Effector memory CD4-positive, alpha-beta T cell (primary cell): ENCODE results near the gene SSBP3.

Source experiments
- DNase-seq, 3 donors: peaks; one replicate each; pipeline ENCODE4 v3.0.0-alpha.2; 2020
- H3K27ac ChIP-seq: 2 replicates; pipeline ENCODE4 v1.7.0; 2013; ENCODE audit warnings: mild to moderate bottlenecking, low read length, moderate library complexity; ENCODE audit not compliant: insufficient read depth, poor library complexity, severe bottlenecking
- H3K27me3 ChIP-seq: replicated peaks from 2 replicates; pipeline ENCODE4 v1.7.0; 2013; ENCODE audit warnings: mild to moderate bottlenecking, low read length; ENCODE audit not compliant: insufficient read depth, control insufficient read depth, poor library complexity, severe bottlenecking
- H3K36me3 ChIP-seq: 2 replicates; pipeline ENCODE4 v1.7.0; 2013; ENCODE audit warnings: mild to moderate bottlenecking, low read length, moderate library complexity; ENCODE audit not compliant: control insufficient read depth, insufficient read depth
- H3K4me1 ChIP-seq: 2 replicates; pipeline ENCODE4 v1.7.0; 2013; ENCODE audit warnings: low read length, mild to moderate bottlenecking; ENCODE audit not compliant: control insufficient read depth, insufficient read depth, poor library complexity, severe bottlenecking
- H3K4me3 ChIP-seq: 2 replicates; pipeline ENCODE4 v1.7.0; 2013; ENCODE audit warnings: low read length, low read depth, mild to moderate bottlenecking; ENCODE audit not compliant: insufficient read depth, poor library complexity, severe bottlenecking
- H3K9me3 ChIP-seq: 2 replicates; pipeline ENCODE4 v1.7.0; 2013; ENCODE audit warnings: mild to moderate bottlenecking, low read length, moderate library complexity; ENCODE audit not compliant: control insufficient read depth

Gene SSBP3

GRCh38 chr1:54266195-54266594, 140.0 kb downstream of the SSBP3 start:
- H3K4me3 ChIP-seq = no peak overlapping the region
- H3K36me3 ChIP-seq = peaks cover 4% of the 10 kb centered on the region
- no peaks in the 10 kb centered on the region for H3K4me1 ChIP-seq
- no peak overlapping the region for H3K27ac ChIP-seq
- H3K27me3 ChIP-seq = no peaks in the 10 kb centered on the region
- DNase-seq = no peak
- no peaks in the 10 kb centered on the region for H3K9me3 ChIP-seq

- no peak for DNase-seq
- Histone ChIP-seq H3K9me3 (no peaks in the 10 kb centered on the region), H3K27me3 (no peaks in the 10 kb centered on the region), H3K36me3 (peaks cover 4% of the 10 kb centered on the region), H3K27ac (no peak overlapping the region), H3K4me3 (no peak overlapping the region), H3K4me1 (no peaks in the 10 kb centered on the region)
Observed at GRCh38 chr1:54265659-54266058, 140.5 kb downstream of the SSBP3 start.

GRCh38 chr1:54265126-54265525, 141.1 kb downstream of the SSBP3 start:
- Histone ChIP-seq H3K27ac (no peak overlapping the region), H3K27me3 (no peaks in the 10 kb centered on the region), H3K9me3 (no peaks in the 10 kb centered on the region), H3K36me3 (peaks cover 9% of the 10 kb centered on the region), H3K4me3 (no peak overlapping the region), H3K4me1 (no peaks in the 10 kb centered on the region)
- DNase-seq = no peak

GRCh38 chr1:54263601-54264226, 142.5 kb downstream of the SSBP3 start:
- no peaks in the 10 kb centered on the region for H3K4me1 ChIP-seq
- no peaks in the 10 kb centered on the region for H3K27me3 ChIP-seq
- DNase-seq = no peak
- H3K36me3 ChIP-seq = peaks cover 10% of the 10 kb centered on the region
- no peak overlapping the region for H3K27ac ChIP-seq
- H3K9me3 ChIP-seq = no peaks in the 10 kb centered on the region
- no peak overlapping the region for H3K4me3 ChIP-seq

- Histone ChIP-seq H3K27ac (no peak overlapping the region), H3K4me3 (no peak overlapping the region), H3K27me3 (no peaks in the 10 kb centered on the region), H3K9me3 (no peaks in the 10 kb centered on the region), H3K4me1 (no peaks in the 10 kb centered on the region), H3K36me3 (peaks cover 10% of the 10 kb centered on the region)
- DNase-seq = no peak
Observed at GRCh38 chr1:54262244-54262643, 143.9 kb downstream of the SSBP3 start.

- no peak for DNase-seq
- peaks cover 10% of the 10 kb centered on the region for H3K36me3 ChIP-seq
- H3K27me3 ChIP-seq = no peaks in the 10 kb centered on the region
Observed at GRCh38 chr1:54260810-54261209, 145.4 kb downstream of the SSBP3 start.

GRCh38 chr1:54259546-54260140, 146.6 kb downstream of the SSBP3 start:
- no peaks in the 10 kb centered on the region for H3K9me3 ChIP-seq
- H3K4me3 ChIP-seq = no peak overlapping the region
- H3K4me1 ChIP-seq = no peaks in the 10 kb centered on the region
- H3K27me3 ChIP-seq = no peaks in the 10 kb centered on the region
- DNase-seq = no peak
- H3K36me3 ChIP-seq = peaks cover 10% of the 10 kb centered on the region
- H3K27ac ChIP-seq = no peak overlapping the region

More at GRCh38 chr1:54260810-54261209, 145.4 kb downstream of the SSBP3 start:
- H3K27ac ChIP-seq = no peak overlapping the region
- no peaks in the 10 kb centered on the region for H3K9me3 ChIP-seq
- H3K4me1 ChIP-seq = no peaks in the 10 kb centered on the region
- no peak overlapping the region for H3K4me3 ChIP-seq

- Histone ChIP-seq H3K4me1 (no peaks in the 10 kb centered on the region), H3K9me3 (no peaks in the 10 kb centered on the region), H3K4me3 (no peak overlapping the region), H3K27ac (no peak overlapping the region), H3K27me3 (no peaks in the 10 kb centered on the region), H3K36me3 (peaks cover 10% of the 10 kb centered on the region)
- no peak for DNase-seq
Observed at GRCh38 chr1:54257876-54258275, 148.3 kb downstream of the SSBP3 start.

GRCh38 chr1:54257346-54257620, 148.9 kb downstream of the SSBP3 start:
- no peak overlapping the region for H3K4me3 ChIP-seq
- no peaks in the 10 kb centered on the region for H3K4me1 ChIP-seq
- no peaks in the 10 kb centered on the region for H3K9me3 ChIP-seq
- DNase-seq = no peak
- H3K36me3 ChIP-seq = peaks cover 10% of the 10 kb centered on the region
- H3K27ac ChIP-seq = no peak overlapping the region
- no peaks in the 10 kb centered on the region for H3K27me3 ChIP-seq

- DNase-seq = no peak
- peaks cover 10% of the 10 kb centered on the region for H3K36me3 ChIP-seq
- H3K4me1 ChIP-seq = no peaks in the 10 kb centered on the region
- no peak overlapping the region for H3K27ac ChIP-seq
- no peaks in the 10 kb centered on the region for H3K27me3 ChIP-seq
- H3K9me3 ChIP-seq = no peaks in the 10 kb centered on the region
- no peak overlapping the region for H3K4me3 ChIP-seq
Observed at GRCh38 chr1:54256522-54257345, 149.5 kb downstream of the SSBP3 start.
